Left renal pelvis (tissue), 4 donors: ENCODE results near the gene ZMYND8. TPM values are rescaled to one million over a fixed set of nuclear protein-coding genes. Genes with fewer than 3 reads are reported as not detected.
"Not testable (repeated sequence)": the region's sequence is repeated elsewhere in the genome, so short reads cannot be mapped to it uniquely, and the experiment has no call there.

Experiments
- DNase-seq, 4 donors: peaks; one replicate each; pipeline ENCODE4 v3.0.0-alpha.2; 2013; ENCODE audit warnings: low read depth in 4 of 4, low spot score in 3 of 4
- polyA plus RNA-seq, 4 donors: library from polyadenylated mRNA; unstranded; fragments of 120-200 nt; gene quantifications; one replicate each; pipeline ENCODE4 v1.2.1, GENCODE V29; 2013; ENCODE audit not compliant: insufficient read length in 4 of 4

The ZMYND8 gene
- polyA plus RNA-seq, 4 donors = 35.3 to 45.0 (median 42.8) TPM

GRCh38 chr20:47215653-47216397 lies 140.7 kb downstream of the ZMYND8 start:
- DNase-seq = no peak

GRCh38 chr20:47213966-47214365 lies 142.5 kb downstream of the ZMYND8 start:
- DNase-seq = no peak

- no peak for DNase-seq
Measured at GRCh38 chr20:47212606-47213207, 143.8 kb downstream of the ZMYND8 start.

- DNase-seq = no peak
Measured at GRCh38 chr20:47211036-47211435, 145.5 kb downstream of the ZMYND8 start.

- DNase-seq = no peak
Measured at GRCh38 chr20:47210470-47210869, 146.0 kb downstream of the ZMYND8 start.

- no peak for DNase-seq
Measured at GRCh38 chr20:47209982-47210381, 146.5 kb downstream of the ZMYND8 start.

GRCh38 chr20:47208534-47209174 lies 147.8 kb downstream of the ZMYND8 start:
- no peak for DNase-seq

GRCh38 chr20:47206962-47207641 lies 149.4 kb downstream of the ZMYND8 start:
- no peak for DNase-seq

- not testable (repeated sequence) for DNase-seq
Measured at GRCh38 chr20:47206552-47206951, 149.9 kb downstream of the ZMYND8 start.

- DNase-seq = no peak
Measured at GRCh38 chr20:47205577-47206123, 150.8 kb downstream of the ZMYND8 start.

- DNase-seq = not testable (repeated sequence)
Measured at GRCh38 chr20:47204850-47205122, 151.7 kb downstream of the ZMYND8 start.

GRCh38 chr20:47204008-47204849 lies 152.3 kb downstream of the ZMYND8 start:
- DNase-seq = no peak

GRCh38 chr20:47202733-47203667 lies 153.5 kb downstream of the ZMYND8 start:
- no peak for DNase-seq

GRCh38 chr20:47201074-47201730 lies 155.3 kb downstream of the ZMYND8 start:
- no peak for DNase-seq

GRCh38 chr20:47198996-47199552 lies 157.4 kb downstream of the ZMYND8 start:
- DNase-seq = no peak

- no peak for DNase-seq
Measured at GRCh38 chr20:47198254-47198671, 158.2 kb downstream of the ZMYND8 start.

- DNase-seq = peak in 3 of 4 donors; percentile 18 to 29 (median 22)
Measured at GRCh38 chr20:47196091-47197081, 160.1 kb downstream of the ZMYND8 start.
